HTR-8/SVneo (cell line): Measurements from ENCODE around the gene IMMP2L.

Experiments used
- DNase-seq: peaks from one replicate; pipeline ENCODE4 v3.0.0; 2011; ENCODE audit warnings: low spot score, mixed read lengths; ENCODE audit not compliant: insufficient read length
- FAIRE-seq: peaks from 2 replicates; lab custom pipeline; 2011; peaks lifted over from hg19 to GRCh38; lab: Jason Lieb, UNC

The IMMP2L gene

DNA sequence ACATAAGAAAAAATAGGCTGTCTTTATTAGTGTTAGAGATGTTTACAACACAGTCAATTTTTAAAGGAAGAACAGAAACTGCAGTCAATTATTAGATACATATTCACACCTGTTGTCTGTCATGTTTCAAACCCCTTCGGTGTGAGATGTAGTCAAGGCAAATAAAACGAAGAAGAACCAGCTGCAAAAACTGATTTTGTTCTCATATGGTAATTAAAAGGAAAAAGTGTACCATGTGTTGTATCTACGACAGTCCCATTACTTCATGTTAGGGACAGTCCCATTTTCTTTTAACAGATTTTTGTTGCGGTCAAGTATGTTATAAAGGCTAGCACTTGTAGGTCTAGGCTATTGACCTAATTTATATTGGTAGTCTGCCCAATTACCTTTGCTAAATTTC lies 321.9 kb downstream of the IMMP2L start:
- FAIRE-seq (no peak), DNase-seq (no peak)

DNA sequence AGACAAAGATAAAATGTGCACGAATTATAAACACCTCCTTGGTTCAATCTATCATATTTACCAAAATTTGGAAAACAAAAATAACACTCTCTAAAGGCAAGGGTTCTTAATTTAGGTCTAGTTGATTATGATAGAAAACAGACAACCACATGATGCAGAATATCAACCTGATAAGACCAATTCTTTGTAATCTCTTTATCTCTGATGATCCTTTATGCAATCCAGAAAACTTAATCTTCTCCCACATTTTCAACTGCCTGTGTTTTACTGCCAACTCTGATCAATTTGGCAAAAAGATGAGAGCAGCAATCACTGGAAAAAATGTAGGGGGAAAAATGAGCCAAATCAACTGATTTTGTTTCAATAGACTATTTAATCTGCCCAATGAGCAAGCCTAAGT lies 322.9 kb downstream of the IMMP2L start:
- FAIRE-seq (no peak), DNase-seq (no peak)

DNA sequence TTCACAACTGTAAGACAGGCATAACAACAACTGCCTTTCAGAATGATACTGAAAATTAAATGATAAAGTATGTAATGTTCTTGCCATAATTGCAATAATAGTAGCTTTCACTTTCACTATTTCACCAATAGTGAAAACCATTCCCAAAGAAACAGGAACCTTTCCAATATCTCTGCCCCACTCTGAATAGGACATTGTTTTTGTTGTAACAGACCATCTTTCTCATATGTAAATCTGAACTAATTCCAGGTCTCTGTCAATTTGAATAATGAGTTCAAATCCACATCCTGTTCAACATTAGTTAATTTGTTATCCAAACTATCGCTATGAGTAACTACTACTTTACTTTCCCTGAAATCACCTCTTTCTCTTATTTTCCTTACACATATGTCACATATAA lies 323.4 kb downstream of the IMMP2L start:
- DNase-seq, result no peak
- no peak for FAIRE-seq

DNA sequence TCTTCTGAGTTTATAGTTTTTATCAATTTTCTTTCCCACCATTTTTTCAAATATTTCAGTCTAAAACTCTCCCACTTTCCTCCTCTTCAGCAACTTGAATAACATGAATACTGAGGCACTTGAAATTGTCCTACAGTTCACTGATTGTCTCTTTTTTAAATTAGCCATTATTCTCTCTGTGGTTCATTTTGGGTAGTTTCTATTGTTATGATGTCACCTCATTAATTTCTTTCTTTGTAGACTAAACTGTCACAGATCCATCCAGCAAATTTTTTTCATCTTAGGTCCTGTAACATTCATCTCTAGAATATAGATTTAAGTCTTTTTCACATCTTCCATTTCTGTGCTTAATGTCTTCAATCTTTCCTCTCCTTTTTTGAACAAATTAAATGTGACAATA lies 326.6 kb downstream of the IMMP2L start:
- DNase-seq (no peak), FAIRE-seq (no peak)

DNA sequence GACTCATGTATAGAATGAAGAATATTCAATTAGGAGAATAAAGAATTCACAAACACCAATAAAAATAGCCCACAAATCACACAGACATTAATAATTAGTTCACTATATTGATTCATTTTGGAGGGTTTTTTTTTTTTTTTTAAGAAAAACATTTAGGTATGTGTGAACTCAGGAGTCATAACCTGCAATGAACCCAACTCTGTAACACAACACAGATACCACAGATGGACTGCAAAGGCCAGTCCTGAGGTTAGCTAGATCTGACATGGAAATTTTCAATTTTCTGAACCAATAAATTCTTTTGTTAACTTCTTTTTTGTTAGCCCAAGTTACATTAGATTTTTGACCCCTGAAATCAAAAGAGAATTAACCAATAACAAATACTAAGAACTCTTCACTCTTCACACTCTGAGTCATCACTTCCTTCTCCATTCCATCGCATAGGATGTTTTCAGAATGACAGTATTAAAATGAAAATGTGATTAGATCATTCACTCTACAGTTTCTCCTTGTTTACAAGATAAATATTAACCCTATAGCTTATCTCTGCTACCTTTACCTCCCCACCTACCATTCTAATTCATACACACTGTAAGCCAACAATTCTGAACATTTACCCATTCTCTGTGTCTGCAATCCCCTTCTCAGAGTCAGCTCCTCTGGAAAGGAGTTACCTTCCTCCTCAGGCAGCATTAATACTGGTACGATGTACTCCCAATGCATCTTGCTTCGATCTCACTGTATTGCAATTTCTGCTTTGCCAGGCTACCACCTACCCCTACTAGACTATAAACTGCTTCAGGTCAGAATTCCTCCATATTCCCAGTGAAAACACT lies 329.8 kb downstream of the IMMP2L start:
- FAIRE-seq (no peak), DNase-seq (peak; percentile 6)

DNA sequence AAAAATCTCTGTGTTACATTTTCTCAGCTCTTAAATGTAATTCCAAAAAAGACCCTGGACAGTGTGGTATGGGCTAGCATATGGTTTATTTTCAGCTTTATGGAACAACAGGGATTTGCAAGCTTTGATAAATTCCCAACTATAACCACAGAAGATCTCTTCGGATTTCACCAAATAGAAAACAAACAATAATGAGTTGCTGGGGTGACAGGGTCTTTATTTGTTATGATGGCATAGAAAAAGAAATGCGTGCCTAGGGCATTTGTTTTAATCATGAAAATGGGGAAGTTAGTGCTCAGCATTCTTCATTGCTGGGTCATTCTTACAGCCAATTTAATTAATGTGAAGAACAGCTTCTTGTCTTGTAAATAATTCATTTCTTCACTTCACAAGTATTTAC lies 332.4 kb downstream of the IMMP2L start:
- FAIRE-seq, result no peak
- no peak for DNase-seq

DNA sequence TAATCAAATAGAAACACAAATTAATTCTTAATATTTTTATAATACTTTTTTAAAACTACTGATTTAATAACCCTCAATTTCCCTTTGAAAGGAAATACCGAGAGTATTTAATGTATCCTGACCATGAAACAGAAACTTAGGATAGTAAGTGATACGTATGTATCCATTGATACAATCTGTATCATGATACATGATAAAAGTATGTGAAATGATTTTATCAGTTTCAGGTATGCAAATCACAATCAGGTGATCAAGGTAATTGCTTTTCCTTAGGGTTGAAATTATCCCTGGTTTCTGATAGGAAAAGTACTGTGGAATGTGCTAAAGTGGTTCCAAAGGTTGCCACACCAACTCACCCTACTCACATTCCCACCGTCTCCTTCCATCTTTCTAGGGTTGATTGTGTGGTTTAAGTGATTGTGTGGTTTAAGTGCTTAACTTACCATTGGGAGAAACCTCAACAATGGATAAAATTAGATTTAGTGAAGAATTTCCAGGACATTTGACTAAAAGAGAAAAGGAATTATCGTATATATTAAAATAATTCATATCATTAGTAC lies 333.0 kb downstream of the IMMP2L start:
- FAIRE-seq, result no peak
- DNase-seq, result no peak

DNA sequence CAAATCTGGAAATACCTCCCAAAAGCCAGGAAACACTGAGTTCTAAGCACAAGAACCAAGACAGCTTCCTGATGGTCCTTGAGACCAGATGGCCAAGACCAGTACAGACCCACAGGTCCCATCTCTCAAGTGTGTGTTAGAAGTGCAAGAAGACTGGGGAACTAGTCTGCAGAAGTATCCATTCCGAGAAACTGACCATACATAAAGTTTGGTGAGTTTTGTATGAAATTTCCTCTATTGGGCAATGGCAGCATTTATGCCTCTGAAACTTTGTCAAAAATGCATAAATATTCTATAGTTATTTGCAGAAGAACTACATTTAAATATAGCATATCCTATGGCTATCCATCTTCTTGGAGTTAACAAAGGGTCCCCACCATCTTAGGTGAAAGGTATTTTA lies 333.9 kb downstream of the IMMP2L start:
- DNase-seq (no peak), FAIRE-seq (no peak)

DNA sequence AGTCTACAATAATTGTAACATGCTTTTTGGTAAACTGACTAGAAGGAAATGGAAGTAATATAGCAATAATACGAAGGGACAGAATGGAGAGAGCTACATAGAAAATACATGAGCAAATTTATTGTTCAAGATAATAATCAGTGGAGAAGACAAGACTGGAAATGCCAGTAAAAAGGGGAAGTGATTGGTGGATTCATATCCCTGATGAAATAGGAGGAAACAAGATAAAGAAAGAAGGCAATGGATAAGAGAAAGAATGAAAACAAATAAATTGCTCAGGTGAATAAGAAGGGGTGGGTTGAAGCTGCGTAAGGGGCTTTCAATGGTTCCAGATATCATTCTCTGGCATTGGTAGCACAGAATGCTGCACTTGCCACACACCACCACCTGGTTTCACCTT lies 335.5 kb downstream of the IMMP2L start:
- DNase-seq (no peak), FAIRE-seq (no peak)

DNA sequence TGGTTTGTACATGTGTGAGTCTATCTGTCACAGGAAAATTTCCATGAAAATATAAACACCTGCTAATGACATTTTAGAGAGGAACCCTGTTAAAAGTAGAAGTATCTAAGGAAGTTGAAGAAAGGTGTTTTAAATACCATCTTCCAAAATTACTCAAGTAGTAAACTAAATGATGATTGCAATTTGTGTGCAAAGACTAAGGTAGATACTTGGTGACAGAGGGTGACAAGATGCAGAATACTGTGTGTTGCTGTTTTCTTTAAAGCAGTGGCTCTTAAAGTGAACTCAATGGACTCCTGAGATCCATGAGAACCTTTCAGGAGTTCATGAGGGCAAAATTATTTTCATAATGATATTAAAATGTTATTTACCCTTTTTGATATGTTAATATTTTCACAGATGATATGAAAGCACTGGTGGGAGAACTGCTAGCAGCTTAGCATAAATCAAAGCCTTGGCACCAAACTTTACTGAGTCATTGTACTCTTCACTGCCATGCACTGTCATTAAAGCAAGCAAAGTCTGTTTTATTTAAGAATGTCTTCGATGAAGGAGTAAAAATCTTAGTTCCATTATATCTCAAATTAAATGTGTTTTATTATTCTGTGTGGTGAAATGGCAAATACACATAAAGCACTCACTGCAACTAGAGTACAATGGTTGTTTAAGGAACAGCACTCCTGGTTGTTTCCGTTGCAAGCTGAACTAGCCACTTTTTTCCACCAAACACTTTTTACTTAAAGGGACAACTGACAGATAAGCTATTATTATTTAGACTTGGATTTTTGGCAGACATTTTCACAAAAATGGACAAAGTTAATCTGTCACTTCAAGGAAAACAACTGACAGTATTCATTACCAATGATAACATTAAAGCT lies 337.7 kb downstream of the IMMP2L start:
- no peak for FAIRE-seq
- no peak for DNase-seq

DNA sequence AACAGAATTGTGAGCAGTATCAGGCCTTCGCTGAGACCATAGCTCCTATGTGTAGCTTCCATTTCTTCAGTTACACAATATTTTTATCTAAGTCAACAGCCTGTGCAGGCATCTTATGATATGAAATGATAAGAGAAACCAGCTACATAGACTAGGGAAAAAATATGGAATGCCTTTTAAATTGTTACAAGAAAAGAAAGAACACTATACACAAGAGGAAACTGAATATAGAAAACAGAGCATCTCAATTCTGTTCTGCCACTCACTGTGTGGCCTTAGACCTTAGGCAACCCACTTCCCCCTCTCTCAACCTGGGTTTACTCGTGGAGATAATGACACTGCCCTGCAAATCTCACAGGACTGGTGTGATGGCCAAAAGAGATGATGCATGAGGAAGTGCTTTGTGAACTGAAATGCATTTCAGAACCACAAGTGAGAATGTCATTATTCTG lies 338.5 kb downstream of the IMMP2L start:
- no peak for FAIRE-seq
- DNase-seq, result no peak

DNA sequence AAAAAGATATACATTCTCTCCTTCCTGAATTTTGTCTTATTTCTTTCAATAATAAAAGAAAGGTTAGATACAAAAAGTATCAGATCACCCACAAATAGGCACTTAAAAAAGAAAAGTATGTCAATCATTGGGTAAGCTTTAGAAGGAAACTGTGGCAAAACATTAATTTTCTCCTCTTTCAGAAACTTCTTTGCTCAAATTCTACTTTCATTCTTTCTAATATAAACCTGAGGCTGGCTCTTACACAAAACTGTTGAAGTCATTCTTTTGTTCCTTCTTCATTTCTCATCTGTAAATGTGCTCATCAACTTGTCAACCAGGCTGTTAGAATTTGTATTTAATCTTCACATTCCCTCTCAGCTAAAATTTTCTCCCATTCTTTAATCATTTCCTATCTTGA lies 346.7 kb downstream of the IMMP2L start:
- DNase-seq, result no peak
- FAIRE-seq, result no peak

DNA sequence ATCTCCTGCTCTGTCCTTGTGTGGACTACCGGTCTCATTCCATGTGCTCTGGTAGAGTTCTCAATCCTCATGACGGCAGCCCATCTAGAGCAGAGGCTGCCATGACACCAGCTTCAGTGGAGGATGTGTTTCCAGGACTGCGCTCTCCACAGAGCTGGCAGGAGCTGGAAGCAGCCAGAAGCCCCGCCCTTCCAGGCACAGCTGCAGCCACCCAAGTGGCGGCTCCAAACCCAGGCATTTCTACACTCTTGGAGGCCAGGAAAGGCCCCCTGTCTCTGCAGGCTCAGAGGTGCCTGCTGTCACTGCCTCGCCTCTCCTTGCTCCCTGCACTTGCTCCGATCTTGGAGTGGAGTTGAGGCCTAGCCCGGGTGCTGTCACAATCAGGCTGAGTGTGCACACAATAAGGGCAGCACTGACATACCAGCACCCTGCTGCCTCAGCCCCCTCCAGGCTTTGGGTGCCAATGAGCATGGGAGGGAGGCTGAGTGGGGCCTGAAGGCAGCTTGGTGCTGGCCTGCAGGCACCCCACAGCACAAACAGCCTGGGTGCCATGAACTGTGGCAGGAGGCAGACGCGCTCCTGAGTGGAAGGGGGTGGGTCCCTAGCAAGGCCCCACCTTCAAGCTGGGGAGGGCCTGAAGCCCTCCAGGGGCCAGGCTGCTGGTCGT lies 349.3 kb downstream of the IMMP2L start:
- DNase-seq (no peak), FAIRE-seq (no peak)

DNA sequence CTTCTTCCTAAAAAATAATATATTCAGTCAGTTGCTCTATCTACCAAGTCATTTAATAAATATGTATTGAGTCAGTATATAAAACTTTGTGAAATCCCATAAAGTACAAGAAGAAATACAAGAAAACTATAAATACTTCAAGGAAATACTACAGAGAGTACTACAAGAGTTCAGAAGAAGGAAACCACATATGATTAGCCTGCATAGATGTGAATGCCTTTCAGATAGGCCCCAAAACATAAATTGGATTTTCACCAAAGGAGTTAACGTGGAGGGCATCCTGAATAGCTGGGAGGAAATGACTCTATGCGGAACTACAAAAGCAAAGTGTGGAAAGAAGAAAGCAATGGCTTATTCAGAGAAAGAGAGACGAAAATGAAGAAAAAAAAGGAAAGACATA lies 351.3 kb downstream of the IMMP2L start:
- FAIRE-seq (no peak), DNase-seq (no peak)

DNA sequence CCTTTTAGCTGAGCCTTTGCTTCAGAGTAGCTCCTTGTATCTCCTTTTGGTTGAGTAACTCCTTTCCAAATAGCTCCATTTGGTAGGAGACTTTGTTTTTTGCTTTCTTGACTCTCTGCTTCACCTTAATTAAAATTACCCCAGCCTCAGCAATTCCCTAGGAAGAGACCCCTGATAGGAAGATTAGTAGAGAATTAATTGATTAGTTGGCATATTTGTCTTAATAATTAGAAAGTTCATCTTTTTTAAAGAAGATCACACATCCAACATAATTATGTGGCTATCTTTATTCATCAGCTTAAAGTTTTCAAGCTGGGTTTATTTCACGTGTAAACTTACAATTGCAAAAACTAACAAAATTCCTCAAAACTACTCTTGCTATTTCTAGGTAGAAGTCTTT lies 352.2 kb downstream of the IMMP2L start:
- no peak for DNase-seq
- FAIRE-seq, result no peak

DNA sequence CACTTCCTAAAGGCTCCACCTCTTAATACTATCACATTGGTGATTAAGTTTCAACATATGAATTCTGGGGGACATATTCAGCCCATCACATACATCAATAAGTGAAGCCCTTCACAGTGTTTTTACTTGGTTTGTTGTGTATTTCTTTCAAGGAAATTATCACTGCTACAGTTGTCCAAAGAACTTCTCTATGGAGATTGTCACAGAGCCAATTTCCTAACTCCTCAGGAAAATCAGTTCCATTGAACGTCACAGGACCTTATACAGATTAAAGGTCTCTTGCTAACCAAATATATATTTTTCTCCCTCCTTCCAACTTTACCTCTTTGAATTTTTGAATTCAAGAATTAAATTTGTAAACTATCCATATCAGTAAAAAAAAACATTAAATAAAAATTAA lies 357.0 kb downstream of the IMMP2L start:
- DNase-seq (no peak), FAIRE-seq (no peak)

DNA sequence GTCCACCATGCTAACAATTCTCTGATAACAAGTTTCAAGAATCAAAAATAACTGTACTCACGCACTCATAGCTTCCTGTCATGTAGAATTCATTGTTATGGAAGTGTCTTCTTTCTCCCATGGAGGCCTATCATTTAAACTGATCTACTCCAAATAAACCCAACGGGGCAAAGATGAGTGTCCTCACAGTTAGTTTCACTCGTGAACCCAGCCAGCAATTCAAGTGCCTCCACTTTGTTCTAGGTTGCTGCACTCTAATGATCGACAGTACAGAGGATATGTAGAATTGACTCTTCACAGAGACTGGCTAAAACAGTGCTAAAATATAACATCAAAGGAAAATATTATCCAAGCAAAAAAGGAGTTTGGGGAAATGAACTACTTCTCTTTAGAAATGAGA lies 360.0 kb downstream of the IMMP2L start:
- no peak for FAIRE-seq
- no peak for DNase-seq

DNA sequence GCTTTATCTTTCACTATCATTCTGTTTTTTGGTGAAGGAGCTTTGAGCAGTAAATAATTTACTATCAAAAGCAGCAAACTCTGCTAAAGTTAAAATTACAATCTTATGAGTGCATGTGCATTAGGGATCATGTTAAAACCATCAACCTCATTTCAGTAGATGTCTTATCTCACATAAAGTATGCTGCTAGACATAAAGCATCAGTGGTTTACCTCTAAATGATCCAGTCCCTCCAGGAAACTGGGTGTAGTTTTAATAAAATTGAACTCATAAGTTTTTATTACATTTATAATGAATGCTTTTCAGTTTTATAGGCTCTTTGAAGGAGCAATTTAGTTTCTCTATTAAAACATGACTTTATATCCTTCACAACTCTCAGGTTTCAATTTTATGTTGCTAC lies 362.6 kb downstream of the IMMP2L start:
- DNase-seq (no peak), FAIRE-seq (no peak)

DNA sequence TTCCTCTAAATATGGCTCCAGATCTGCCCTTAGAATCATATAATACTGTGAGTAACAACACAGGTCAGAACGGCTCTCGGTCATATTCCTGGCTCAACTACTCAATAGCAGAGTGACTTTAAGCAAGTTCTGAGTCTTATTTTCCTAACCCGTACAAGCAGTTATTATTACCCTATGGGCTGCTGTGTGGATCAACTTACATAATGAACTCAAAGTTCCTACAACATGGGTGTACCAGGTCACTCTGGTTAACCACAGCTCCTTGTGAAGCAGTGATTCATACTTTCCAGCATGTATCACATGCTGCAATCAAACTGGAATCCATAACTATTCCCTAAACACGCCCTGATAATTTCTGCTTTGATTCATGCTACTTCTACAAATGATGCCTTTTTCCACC lies 364.0 kb downstream of the IMMP2L start:
- DNase-seq (peak; percentile 40), FAIRE-seq (no peak)

DNA sequence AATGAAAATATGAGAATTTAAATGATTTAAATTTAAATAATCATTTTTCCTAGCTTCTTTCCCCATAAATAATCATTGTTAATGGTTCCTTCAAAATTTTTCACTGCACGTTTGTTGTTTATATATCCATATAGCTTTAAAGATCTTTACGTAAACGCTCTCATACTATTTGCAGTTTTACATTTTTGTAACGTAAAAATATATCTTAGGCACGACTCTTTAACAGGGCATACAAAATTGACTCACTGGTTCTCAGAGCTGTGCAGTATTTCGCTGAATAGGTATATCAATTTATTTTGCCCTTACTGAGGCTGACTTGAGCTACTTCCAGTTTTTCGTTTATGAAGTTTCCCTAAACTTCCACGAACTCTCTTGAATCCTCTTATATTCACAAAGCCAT lies 365.6 kb downstream of the IMMP2L start:
- DNase-seq (no peak), FAIRE-seq (no peak)
